Panc1 (cell line): Measurements from ENCODE around the gene MPL. TPM values are rescaled to one million over a fixed set of nuclear protein-coding genes. Genes with fewer than 3 reads are reported as not detected.

ENCODE experiments used
- ATAC-seq: fragments of 200-7000 bp; cut with Tn5 transposase; 2 replicates; pipeline ENCODE4 v1.9.1; 2020; ENCODE audit warnings: mild to moderate bottlenecking, moderate library complexity
- BruUV-seq: library from RNA; stranded (reverse); fragments of 400-500 nt; replicated peaks from 2 replicates; lab custom pipeline; 2021; lab: Mats Ljungman, UMichigan
- CTCF ChIA-PET: fragments of 300-600 bp; sonication (Branson Sonifier 250); formaldehyde crosslinking; loops from one replicate; lab custom pipeline; 2022; ENCODE audit warnings: antibody characterized with exemption; lab: Charles Lee
- POLR2A ChIA-PET: fragments of 300-600 bp; sonication (Branson Sonifier 250); formaldehyde crosslinking; loops from one replicate; lab custom pipeline; 2022; ENCODE audit warnings: antibody characterized with exemption; lab: Charles Lee
- DNase-seq: peaks from one replicate; pipeline ENCODE4 v3.0.0-alpha.2; 2010; ENCODE audit warnings: low read depth, low spot score
- H3K27ac ChIP-seq: 2 replicates; pipeline ENCODE4 v1.5.1; 2011; ENCODE audit warnings: mild to moderate bottlenecking, low read length, inconsistent platforms
- H3K27me3 ChIP-seq: fragments of 200-500 bp; sonication (Bioruptor generic); 2 replicates; pipeline ENCODE4 v1.6.0; 2014; ENCODE audit warnings: low read length, inconsistent platforms; ENCODE audit not compliant: control insufficient read depth, insufficient read depth
- H3K36me3 ChIP-seq: fragments of 200-500 bp; sonication (Bioruptor generic); 2 replicates; pipeline ENCODE4 v1.5.1; 2014; ENCODE audit warnings: inconsistent platforms, mild to moderate bottlenecking, low read length, moderate library complexity; ENCODE audit not compliant: control insufficient read depth, insufficient read depth
- H3K4me1 ChIP-seq: 2 replicates; pipeline ENCODE4 v1.5.1; 2011; ENCODE audit warnings: inconsistent platforms, mild to moderate bottlenecking, low read length, moderate library complexity; ENCODE audit not compliant: control insufficient read depth, insufficient read depth
- H3K4me3 ChIP-seq, 2 experiments: 2 replicates each; pipeline ENCODE4 v1.5.1; 2011 to 2012; ENCODE audit warnings: low read depth in 2 of 2, low read length in 2 of 2, mild to moderate bottlenecking in 2 of 2, inconsistent platforms in 1 of 2, moderate library complexity in 1 of 2
- H3K9me3 ChIP-seq: fragments of 200-500 bp; sonication (Bioruptor generic); 2 replicates; pipeline ENCODE4 v1.5.1; 2014; ENCODE audit warnings: low read depth, mild to moderate bottlenecking, inconsistent platforms, low read length, moderate library complexity; ENCODE audit not compliant: control insufficient read depth, insufficient read depth
- CTCF ChIP-seq: fragments of 450-650 bp; IDR thresholded peaks from 2 replicates; pipeline ENCODE4 v1.5.1; 2017; ENCODE audit warnings: mild to moderate bottlenecking
- POLR2AphosphoS5 ChIP-seq: IDR thresholded peaks from 2 replicates; pipeline ENCODE4 v1.6.1; 2012; ENCODE audit warnings: mild to moderate bottlenecking, low read depth, low read length, moderate library complexity
- REST ChIP-seq, 2 experiments: IDR thresholded peaks; 2 replicates each; pipeline ENCODE4 v1.6.1; 2011 to 2012; ENCODE audit warnings: low read depth in 2 of 2, control low read depth in 1 of 2, low read length in 1 of 2, mild to moderate bottlenecking in 1 of 2, moderate library complexity in 1 of 2; ENCODE audit not compliant: insufficient read depth in 1 of 2
- SIN3A ChIP-seq: IDR thresholded peaks from 2 replicates; pipeline ENCODE4 v1.6.1; 2012; ENCODE audit warnings: low read depth, mild to moderate bottlenecking, low read length, moderate library complexity, borderline replicate concordance; ENCODE audit not compliant: insufficient read depth
- TCF7L2 ChIP-seq: IDR thresholded peaks from 2 replicates; pipeline ENCODE4 v1.6.1; 2011; ENCODE audit warnings: mild to moderate bottlenecking, low read depth, low read length, inconsistent platforms
- in situ Hi-C: cut with HindIII; loops from 2 replicates; pipeline ENCODE4 v1.10.0; 2016; ENCODE audit warnings: low sequenced_read_pairs, low pct_unique_long_range_greater_than_20kb
- intact Hi-C: fragments of 100-400 bp; cut with micrococcal nuclease; formaldehyde crosslinking; loops from one replicate; pipeline ENCODE4 v1.10.0; 2022; ENCODE audit not compliant: unreplicated experiment
- total RNA-seq: library from RNA; stranded (reverse); gene quantifications from one replicate; pipeline ENCODE4 v1.2.1, GENCODE V29; 2021; ENCODE audit not compliant: unreplicated experiment

The MPL gene
- total RNA-seq, 1 experiment from 2014 or later = not detected

DNA sequence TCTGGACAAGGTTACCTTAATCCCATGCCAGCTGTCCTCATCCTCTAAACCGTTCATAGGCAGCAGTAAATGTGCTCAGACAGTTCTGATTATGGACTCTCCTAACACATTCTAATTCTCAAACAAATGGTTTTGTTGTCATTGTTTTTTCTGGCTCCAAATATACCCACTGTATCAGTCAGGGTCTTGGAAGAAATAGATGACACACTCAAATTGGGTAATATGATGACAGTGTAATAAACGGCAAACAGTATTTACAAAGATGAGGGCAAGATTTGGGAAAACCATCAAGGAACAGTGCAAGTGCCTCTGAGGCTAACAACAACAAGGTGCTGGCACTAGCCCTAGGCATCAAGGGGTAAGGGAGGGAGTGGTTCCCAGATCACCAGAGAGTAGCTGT, 16.9 kb downstream of the MPL start:
- ChIA-PET CTCF (no interaction called here), POLR2A (no interaction called here)
- intact Hi-C loops = no loop called here
- DNase-seq (no peak), ATAC-seq (no peak)
- no peak overlapping the region for H3K4me3 ChIP-seq
- TF ChIP-seq CTCF (no peak), REST (IDR thresholded peaks at IDR 0.05; ENCODE audit: insufficient read depth in 1 of 2, low read depth in 2 of 2, low read length in 1 of 2) (no peak), TCF7L2 (no peak), SIN3A (no peak)
- in situ Hi-C loops = no loop called here
- H3K9me3 ChIP-seq = no peaks in the 10 kb centered on the region
- H3K4me1 ChIP-seq = peaks cover 14% of the 10 kb centered on the region
- no TSS peak for BruUV-seq
- no peak overlapping the region for H3K27ac ChIP-seq
- H3K36me3 ChIP-seq = no peaks in the 10 kb centered on the region; the same call in 1 of the 2 replicates
- H3K27me3 ChIP-seq = no peaks in the 10 kb centered on the region

DNA sequence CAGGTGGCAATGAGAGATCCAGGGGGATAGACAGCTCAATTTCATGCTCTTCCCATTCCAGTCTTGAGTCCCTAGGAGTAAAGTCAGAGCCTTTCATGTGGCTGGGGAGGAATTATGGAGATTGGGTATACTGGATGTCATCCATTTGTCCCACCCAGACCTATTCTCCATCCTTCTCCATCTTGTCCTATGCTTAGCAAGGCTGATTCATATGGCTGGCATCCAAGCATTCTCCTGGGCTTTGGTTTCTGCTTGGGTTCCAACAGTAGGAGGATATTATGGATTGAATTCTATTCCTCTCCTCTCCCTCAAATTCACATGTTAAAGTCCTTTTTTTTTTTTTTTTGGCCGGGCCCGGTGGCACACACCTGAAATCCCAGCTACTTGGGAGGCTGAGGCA, 17.3 kb downstream of the MPL start:
- H3K4me3 ChIP-seq = no peak overlapping the region
- H3K36me3 ChIP-seq = peaks cover 3% of the 10 kb centered on the region; the same call in 1 of the 2 replicates
- H3K9me3 ChIP-seq = no peaks in the 10 kb centered on the region
- peaks cover 10% of the 10 kb centered on the region for H3K4me1 ChIP-seq
- H3K27me3 ChIP-seq = no peaks in the 10 kb centered on the region
- intact Hi-C loops (loop anchor here (5.0 kb wide), 1 partner anchor 118 kb away; no protein-coding TSS in a partner anchor), in situ Hi-C loops (no loop called here)
- ATAC-seq (no peak), DNase-seq (no peak)
- ChIA-PET CTCF (no interaction called here), POLR2A (no interaction called here)
- no TSS peak for BruUV-seq
- TF ChIP-seq REST (IDR thresholded peaks at IDR 0.05; ENCODE audit: insufficient read depth in 1 of 2, low read depth in 2 of 2, low read length in 1 of 2) = no peak
- TF ChIP-seq POLR2AphosphoS5 = no peak
- no peak for TF ChIP-seq SIN3A
- no peak for TF ChIP-seq TCF7L2
- no peak for TF ChIP-seq CTCF
- H3K27ac ChIP-seq = no peak overlapping the region
